ENCODE data around the gene TFF1.

Gene TFF1

DNA sequence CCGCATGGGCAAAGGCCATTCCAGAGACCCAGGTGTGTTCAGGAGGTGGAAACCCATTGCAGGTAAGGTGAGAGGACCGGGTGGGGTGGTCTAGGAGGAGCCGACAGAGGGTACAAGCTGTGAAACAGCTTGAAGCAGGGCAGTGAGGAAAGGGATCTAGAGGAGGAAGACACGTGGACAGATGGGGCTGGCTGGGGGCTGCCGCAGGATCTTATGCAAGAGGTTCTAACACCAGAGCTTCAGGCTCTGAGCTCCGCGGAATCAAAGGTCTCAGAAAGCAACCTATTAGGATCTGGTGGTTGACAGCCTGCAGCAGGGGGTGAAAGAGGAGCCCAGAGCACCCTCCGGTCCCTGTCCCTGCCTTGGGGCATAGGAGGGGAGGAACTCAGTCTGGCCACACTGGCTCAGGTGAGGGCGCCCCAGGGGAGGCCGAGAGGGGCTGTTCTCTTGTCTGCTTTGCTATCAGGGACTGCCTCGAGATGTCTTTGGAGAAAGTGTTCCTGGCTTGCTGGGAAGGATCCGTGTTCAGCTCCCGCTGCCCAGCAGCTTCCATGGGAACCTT is 1.9 kb downstream of the TFF1 start:
- DNase-seq (ENCODE audit: low read depth in 1 of 2, low spot score in 1 of 2) = peak in 1 of 2 experiments; percentile 70
- peaks cover 3% of the 10 kb centered on the region for H3K27me3 ChIP-seq (ENCODE audit: insufficient read depth, poor library complexity, severe bottlenecking)
- H3K4me3 ChIP-seq (replicated peaks; ENCODE audit: insufficient read depth, low read length) = no peak overlapping the region
- H3K27ac ChIP-seq (replicated peaks) = no peak overlapping the region
- TF ChIP-seq POLR2AphosphoS5 (IDR thresholded peaks at IDR 0.05; ENCODE audit: low read depth) (no peak), REST (IDR thresholded peaks at IDR 0.05; ENCODE audit: insufficient replicate concordance, low read depth) (no peak), GABPA (IDR thresholded peaks at IDR 0.05; ENCODE audit: low read depth) (no peak), SPI1 (IDR thresholded peaks at IDR 0.05; ENCODE audit: borderline replicate concordance, low read depth) (no peak), CTCF (IDR thresholded peaks at IDR 0.05; ENCODE audit: insufficient read depth, low read length) (no peak)

DNA sequence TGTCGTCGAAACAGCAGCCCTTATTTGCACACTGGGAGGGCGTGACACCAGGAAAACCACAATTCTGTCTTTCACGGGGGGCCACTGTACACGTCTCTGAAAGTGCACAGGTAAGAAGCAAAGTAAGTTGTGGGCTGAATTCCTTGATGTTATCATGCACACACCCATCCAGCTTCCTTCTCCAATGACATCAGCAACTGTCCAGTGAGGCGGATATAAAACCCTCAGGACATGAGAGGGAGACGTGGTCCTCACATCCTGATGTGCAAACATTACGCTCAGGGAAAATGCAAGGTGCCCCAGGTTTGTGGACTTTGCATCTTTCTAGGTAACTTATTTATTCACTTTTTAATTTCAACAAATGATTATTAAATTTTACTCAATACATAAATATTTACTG is 3.0 kb downstream of the TFF1 start:
- DNase-seq (ENCODE audit: low read depth in 1 of 2, low spot score in 1 of 2) = no peak
- Histone ChIP-seq H3K4me3 (replicated peaks; ENCODE audit: insufficient read depth, low read length) (no peak overlapping the region), H3K27me3 (ENCODE audit: insufficient read depth, poor library complexity, severe bottlenecking) (peaks cover 3% of the 10 kb centered on the region), H3K27ac (replicated peaks) (no peak overlapping the region)
- TF ChIP-seq POLR2AphosphoS5 (IDR thresholded peaks at IDR 0.05; ENCODE audit: low read depth) = no peak
- TF ChIP-seq GABPA (IDR thresholded peaks at IDR 0.05; ENCODE audit: low read depth) = no peak
- TF ChIP-seq REST (IDR thresholded peaks at IDR 0.05; ENCODE audit: insufficient replicate concordance, low read depth) = no peak
- no peak for TF ChIP-seq SPI1 (IDR thresholded peaks at IDR 0.05; ENCODE audit: borderline replicate concordance, low read depth)
- no peak for TF ChIP-seq CTCF (IDR thresholded peaks at IDR 0.05; ENCODE audit: insufficient read depth, low read length)

GRCh38 chr21:42362700-42363099 is 3.6 kb downstream of the TFF1 start:
- no peak for DNase-seq (ENCODE audit: low read depth in 1 of 2, low spot score in 1 of 2)
- no peak overlapping the region for H3K4me3 ChIP-seq (replicated peaks; ENCODE audit: insufficient read depth, low read length)

More at GRCh38 chr21:42362700-42363099, 3.6 kb downstream of the TFF1 start:
- TF ChIP-seq POLR2AphosphoS5 (IDR thresholded peaks at IDR 0.05; ENCODE audit: low read depth) (no peak), REST (IDR thresholded peaks at IDR 0.05; ENCODE audit: insufficient replicate concordance, low read depth) (no peak), GABPA (IDR thresholded peaks at IDR 0.05; ENCODE audit: low read depth) (no peak), SPI1 (IDR thresholded peaks at IDR 0.05; ENCODE audit: borderline replicate concordance, low read depth) (no peak), CTCF (IDR thresholded peaks at IDR 0.05; ENCODE audit: insufficient read depth, low read length) (no peak)
- H3K27ac ChIP-seq (replicated peaks) = no peak overlapping the region
- peaks cover 3% of the 10 kb centered on the region for H3K27me3 ChIP-seq (ENCODE audit: insufficient read depth, poor library complexity, severe bottlenecking)

Data from HL-60 (cell line).